ENCODE data around the gene NEIL1. TPM values are rescaled to one million over a fixed set of nuclear protein-coding genes. Genes with fewer than 3 reads are reported as not detected.
"Not testable (repeated sequence)": the region's sequence is repeated elsewhere in the genome, so short reads cannot be mapped to it uniquely, and the experiment has no call there.

NEIL1 gene
- total RNA-seq, 6 donors from 2014 or later, result 41.8 to 272 (median 52.2) TPM

- Histone ChIP-seq H3K27ac (no peak overlapping the region), H3K27me3 (no peaks in the 10 kb centered on the region), H3K36me3 (peaks cover 7 to 64% (median 46%) of the 10 kb centered on the region in 4 donors), H3K4me3 (no peak overlapping the region), H3K4me1 (peaks cover 13 to 24% (median 18%) of the 10 kb centered on the region in 4 donors), H3K9me3 (no peaks in the 10 kb centered on the region)
- ATAC-seq (ENCODE audit: low FRiP score in 2 of 2) (no peak), DNase-seq (no peak)
- TF ChIP-seq CTCF (IDR thresholded peaks at IDR 0.05) (no peak), EP300 (IDR thresholded peaks at IDR 0.05) (no peak), POLR2A (IDR thresholded peaks at IDR 0.05) (no peak), POLR2AphosphoS5 (IDR thresholded peaks at IDR 0.05) (no peak)
- WGBS, 2 donors, result 84 to 100% methylated on average over 1 of the region's 1 CpG
Observed at GRCh38 chr15:75371486-75371885, 24.6 kb downstream of the NEIL1 start.

- DNase-seq, result no peak
- Histone ChIP-seq H3K4me1 (peaks cover 13 to 18% (median 16%) of the 10 kb centered on the region in 4 donors), H3K36me3 (peaks cover 5 to 64% (median 43%) of the 10 kb centered on the region in 4 donors), H3K9me3 (no peaks in the 10 kb centered on the region), H3K27ac (no peak overlapping the region), H3K27me3 (no peaks in the 10 kb centered on the region), H3K4me3 (no peak overlapping the region)
- whole genome bisulfite sequencing, 2 donors, result 96 to 97% methylated on average over 11 of the region's 11 CpGs
- no peak for ATAC-seq (ENCODE audit: low FRiP score in 2 of 2)
- TF ChIP-seq POLR2AphosphoS5 (IDR thresholded peaks at IDR 0.05) (no peak), CTCF (IDR thresholded peaks at IDR 0.05) (no peak), EP300 (IDR thresholded peaks at IDR 0.05) (no peak), POLR2A (IDR thresholded peaks at IDR 0.05) (no peak)
Observed at GRCh38 chr15:75371901-75372688, 25.3 kb downstream of the NEIL1 start.

- H3K9me3 ChIP-seq, result no peaks in the 10 kb centered on the region
- no peak for TF ChIP-seq CTCF (IDR thresholded peaks at IDR 0.05)
- TF ChIP-seq POLR2AphosphoS5 (IDR thresholded peaks at IDR 0.05), result no peak
- TF ChIP-seq EP300 (IDR thresholded peaks at IDR 0.05), result no peak
- TF ChIP-seq POLR2A (IDR thresholded peaks at IDR 0.05), result no peak
- H3K27ac ChIP-seq, result no peak overlapping the region
- peaks cover 39 to 97% (median 76%) of the 10 kb centered on the region in 4 donors for H3K36me3 ChIP-seq
- 84 to 91% methylated on average over 4 of the region's 4 CpGs for WGBS, 2 donors
- H3K4me1 ChIP-seq, result no peaks in the 10 kb centered on the region
- H3K27me3 ChIP-seq, result no peaks in the 10 kb centered on the region
- H3K4me3 ChIP-seq, result no peak overlapping the region
- no peak for ATAC-seq (ENCODE audit: low FRiP score in 2 of 2)
- DNase-seq, result no peak
Observed at GRCh38 chr15:75380773-75381172, 33.9 kb downstream of the NEIL1 start.

- ATAC-seq (ENCODE audit: low FRiP score in 2 of 2), result not testable (repeated sequence)
- WGBS, 2 donors, result 86 to 91% methylated on average over 5 of the region's 5 CpGs
- peaks cover 35 to 98% (median 81%) of the 10 kb centered on the region in 4 donors for H3K36me3 ChIP-seq
Observed at GRCh38 chr15:75383986-75384385, 37.1 kb downstream of the NEIL1 start.

GRCh38 chr15:75389791-75390382 is 43.0 kb downstream of the NEIL1 start:
- Histone ChIP-seq H3K27ac (no peak overlapping the region), H3K27me3 (no peaks in the 10 kb centered on the region), H3K9me3 (no peaks in the 10 kb centered on the region), H3K36me3 (peaks cover 34 to 98% (median 81%) of the 10 kb centered on the region in 4 donors), H3K4me3 (no peak overlapping the region), H3K4me1 (no peaks in the 10 kb centered on the region)
- WGBS, 2 donors, result 81% methylated on average over 1 of the region's 1 CpG; no CpG with 5 or more reads in 1 of the 2 donors
- ATAC-seq (ENCODE audit: low FRiP score in 2 of 2) (no peak), DNase-seq (no peak)
- TF ChIP-seq POLR2A (IDR thresholded peaks at IDR 0.05) (no peak), POLR2AphosphoS5 (IDR thresholded peaks at IDR 0.05) (no peak)

More at GRCh38 chr15:75383986-75384385, 37.1 kb downstream of the NEIL1 start:
- H3K9me3 ChIP-seq, H3K4me3 ChIP-seq, H3K4me1 ChIP-seq, H3K27me3 ChIP-seq, DNase-seq, H3K27ac ChIP-seq: not testable (repeated sequence)
